ENCODE measurements around the gene BACE2. TPM values are rescaled to one million over a fixed set of nuclear protein-coding genes. Genes with fewer than 3 reads are reported as not detected.

Gene BACE2
- total RNA-seq, 1 donor from 2014 or later = 20.8 TPM

- Histone ChIP-seq H3K36me3 (no peaks in the 10 kb centered on the region), H3K27me3 (ENCODE audit: low read depth) (peaks cover 9% of the 10 kb centered on the region), H3K4me3 (no peak overlapping the region), H3K4me1 (peaks cover 7% of the 10 kb centered on the region), H3K27ac (no peak overlapping the region), H3K9me3 (no peaks in the 10 kb centered on the region)
- DNase-seq (no peak), ATAC-seq (no peak)
- intact Hi-C loops (cut with DNase I) = no loop called here
- no peak for TF ChIP-seq CTCF (IDR thresholded peaks at IDR 0.05)
Observed at GRCh38 chr21:41321211-41321907, 153.4 kb downstream of the BACE2 start.

GRCh38 chr21:41321908-41322495, 154.0 kb downstream of the BACE2 start:
- peaks cover under 1% of the 10 kb centered on the region for H3K4me1 ChIP-seq
- no peak overlapping the region for H3K4me3 ChIP-seq
- no peak overlapping the region for H3K27ac ChIP-seq
- no peak for TF ChIP-seq CTCF (IDR thresholded peaks at IDR 0.05)
- H3K9me3 ChIP-seq = no peaks in the 10 kb centered on the region
- H3K36me3 ChIP-seq = no peaks in the 10 kb centered on the region
- ATAC-seq (no peak), DNase-seq (no peak)
- H3K27me3 ChIP-seq (ENCODE audit: low read depth) = peaks cover 3% of the 10 kb centered on the region
- intact Hi-C loops (cut with DNase I) = no loop called here

- Histone ChIP-seq H3K9me3 (no peaks in the 10 kb centered on the region), H3K27me3 (ENCODE audit: low read depth) (no peaks in the 10 kb centered on the region), H3K36me3 (no peaks in the 10 kb centered on the region), H3K4me1 (no peaks in the 10 kb centered on the region), H3K27ac (no peak overlapping the region), H3K4me3 (no peak overlapping the region)
- TF ChIP-seq CTCF (IDR thresholded peaks at IDR 0.05) = no peak
- ATAC-seq (no peak), DNase-seq (no peak)
- intact Hi-C loops (cut with DNase I) = no loop called here
Observed at GRCh38 chr21:41322496-41323382, 154.8 kb downstream of the BACE2 start.

- Histone ChIP-seq H3K36me3 (no peaks in the 10 kb centered on the region), H3K9me3 (no peaks in the 10 kb centered on the region), H3K27ac (no peak overlapping the region), H3K4me1 (no peaks in the 10 kb centered on the region), H3K27me3 (ENCODE audit: low read depth) (no peaks in the 10 kb centered on the region), H3K4me3 (no peak overlapping the region)
- TF ChIP-seq CTCF (IDR thresholded peaks at IDR 0.05) = no peak
- no peak for DNase-seq
- no peak for ATAC-seq
- intact Hi-C loops (cut with DNase I) = no loop called here
Observed at GRCh38 chr21:41325138-41325912, 157.4 kb downstream of the BACE2 start.
